Right renal pelvis (tissue), 4 donors: ENCODE results near the gene RSL24D1. TPM values are rescaled to one million over a fixed set of nuclear protein-coding genes. Genes with fewer than 3 reads are reported as not detected.

ENCODE experiments used
- DNase-seq, 4 donors: peaks; one replicate each; pipeline ENCODE4 v3.0.0-alpha.2; 2013; ENCODE audit warnings: low read depth in 4 of 4, low spot score in 3 of 4, missing footprints in 1 of 4
- polyA plus RNA-seq, 4 donors: library from polyadenylated mRNA; unstranded; fragments of 120-200 nt; gene quantifications; one replicate each; pipeline ENCODE4 v1.2.1, GENCODE V29; 2013; ENCODE audit not compliant: insufficient read length in 4 of 4

Gene RSL24D1
- 100 to 1,000 TPM; 132 to 150 (median 145) TPM for polyA plus RNA-seq

DNA sequence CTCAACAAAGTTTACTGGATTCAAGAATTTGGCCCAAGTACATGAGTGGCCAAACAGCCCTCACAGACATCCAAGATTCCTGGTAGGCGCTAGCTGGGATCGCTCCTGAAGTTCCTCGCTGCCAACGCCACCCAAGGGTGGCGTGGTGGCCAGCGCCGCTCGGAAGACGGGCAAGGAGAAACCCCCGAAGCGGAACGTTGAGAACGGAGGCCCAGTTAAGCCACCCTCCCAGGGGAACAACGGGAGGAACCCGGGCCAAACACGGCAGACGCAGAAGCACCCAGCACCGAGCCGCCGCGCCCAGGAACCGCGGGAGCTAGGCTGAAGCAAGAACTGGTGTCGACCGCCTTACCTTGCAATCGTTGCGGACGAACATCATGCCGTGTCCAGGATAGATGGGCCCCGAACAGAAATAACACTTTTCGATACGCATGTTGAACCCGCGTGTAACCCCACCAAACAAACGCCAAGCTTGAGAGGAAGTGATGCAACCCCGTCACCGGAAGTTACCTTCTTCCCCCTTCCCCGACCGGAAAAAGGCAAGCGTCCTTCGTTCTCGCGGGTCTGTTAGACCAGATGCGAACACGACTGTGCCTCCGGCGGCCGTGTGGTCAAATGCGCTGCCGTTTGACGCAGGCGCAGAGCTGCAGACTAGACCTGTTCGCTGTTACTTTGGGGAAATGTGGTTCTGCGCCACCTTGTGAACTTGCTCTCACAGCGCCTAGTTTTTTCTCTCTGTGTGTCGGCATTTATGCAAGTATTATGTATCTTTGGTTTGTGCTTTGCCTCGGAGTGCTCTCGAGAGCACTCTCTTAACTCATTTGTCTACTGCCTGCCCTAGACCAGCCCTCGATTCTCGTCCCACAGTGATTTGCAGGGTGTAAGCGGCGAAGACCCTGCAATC is at the start of gene RSL24D1:
Gene RSL24D1 (minus strand): TSS at position 484 of the 904 bp plus-strand sequence. CDS start 51 bp downstream, at position 433.
- peak; percentile 91 to 98 (median 98) for DNase-seq

DNA sequence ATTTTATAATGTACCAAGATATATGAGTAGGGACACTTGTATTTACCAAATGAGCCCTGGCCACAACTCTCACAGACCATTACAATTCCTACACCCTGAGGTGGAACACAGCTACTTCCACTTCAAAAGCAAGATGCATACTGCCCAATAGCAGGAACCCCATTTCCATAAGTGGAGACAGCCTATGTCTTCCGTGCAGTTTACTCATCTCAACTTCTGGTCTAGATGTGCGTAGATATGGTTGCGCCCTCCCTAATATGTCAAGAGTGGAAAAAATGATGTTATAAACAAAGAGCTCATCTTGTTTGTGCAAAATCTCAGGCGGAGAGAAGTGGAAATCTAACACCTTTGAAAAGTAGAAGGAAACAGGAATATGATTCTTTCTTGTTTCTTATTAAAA is 48.3 kb upstream of the RSL24D1 start:
- DNase-seq = no peak

DNA sequence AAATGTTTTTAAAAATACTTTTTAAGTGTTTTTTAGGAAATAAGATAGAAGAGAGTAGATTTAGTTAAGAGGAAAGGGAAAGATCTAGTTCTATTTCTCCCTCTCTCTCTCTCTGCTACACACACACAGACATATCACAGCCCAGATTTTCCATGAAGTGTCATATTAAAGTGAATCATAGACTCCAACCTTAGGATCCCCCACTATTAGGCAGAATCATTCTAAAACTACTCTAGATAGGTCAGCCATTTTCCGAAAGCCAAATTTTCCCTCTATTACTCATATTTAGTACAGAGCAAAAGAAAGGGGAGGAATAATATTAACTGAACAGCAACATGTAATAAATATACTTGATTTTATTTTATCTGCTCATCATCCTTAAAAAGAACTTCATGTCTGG is 45.1 kb upstream of the RSL24D1 start:
- DNase-seq = no peak

DNA sequence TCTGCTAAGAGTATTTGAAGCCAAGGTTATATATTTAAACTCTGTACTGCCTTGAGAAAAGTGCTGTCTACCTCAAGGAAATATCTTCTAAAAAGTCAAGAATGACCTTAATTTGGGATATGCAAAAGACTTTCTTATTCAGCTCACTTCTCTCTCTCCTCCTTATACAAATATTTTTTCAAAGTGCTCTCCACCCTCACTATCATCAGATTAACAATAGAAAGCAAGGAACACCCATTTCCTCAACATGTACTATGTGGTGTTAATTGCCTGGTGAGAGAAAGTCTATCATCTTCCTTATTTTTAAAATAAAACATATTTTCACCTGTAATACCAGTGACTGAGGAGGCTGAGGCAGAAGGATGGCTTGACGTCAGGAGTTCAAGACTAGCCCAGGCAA is 44.4 kb upstream of the RSL24D1 start:
- no peak for DNase-seq

DNA sequence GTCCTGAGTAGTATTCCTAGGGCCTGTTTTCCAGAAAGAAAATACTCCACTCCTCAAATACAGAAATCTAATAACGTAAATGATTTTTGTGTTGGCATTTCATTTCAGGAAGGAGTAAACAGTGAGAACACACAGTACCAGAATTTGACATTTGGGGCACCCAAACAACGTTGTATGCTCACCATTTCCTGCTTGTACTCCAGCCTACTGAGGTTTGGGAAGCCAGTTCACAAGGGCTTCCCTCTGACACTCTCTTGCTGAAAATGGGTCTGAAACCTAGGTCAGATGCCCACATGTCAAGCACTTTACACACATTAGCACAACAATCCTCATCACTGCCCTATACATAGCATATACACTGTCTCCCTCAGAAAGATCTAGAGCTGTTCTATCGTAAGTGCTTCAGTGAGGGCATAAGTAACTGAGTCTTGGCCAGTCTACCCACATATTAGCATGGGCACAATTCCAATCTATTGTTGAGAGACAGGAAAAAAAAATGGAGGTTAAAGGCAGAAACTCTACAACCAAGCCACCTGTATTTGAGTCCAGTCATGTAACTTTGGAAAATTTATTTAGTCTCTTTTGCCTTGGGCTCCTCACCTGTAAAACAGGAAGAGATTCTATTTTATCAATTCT is 43.5 kb upstream of the RSL24D1 start:
- DNase-seq = no peak

DNA sequence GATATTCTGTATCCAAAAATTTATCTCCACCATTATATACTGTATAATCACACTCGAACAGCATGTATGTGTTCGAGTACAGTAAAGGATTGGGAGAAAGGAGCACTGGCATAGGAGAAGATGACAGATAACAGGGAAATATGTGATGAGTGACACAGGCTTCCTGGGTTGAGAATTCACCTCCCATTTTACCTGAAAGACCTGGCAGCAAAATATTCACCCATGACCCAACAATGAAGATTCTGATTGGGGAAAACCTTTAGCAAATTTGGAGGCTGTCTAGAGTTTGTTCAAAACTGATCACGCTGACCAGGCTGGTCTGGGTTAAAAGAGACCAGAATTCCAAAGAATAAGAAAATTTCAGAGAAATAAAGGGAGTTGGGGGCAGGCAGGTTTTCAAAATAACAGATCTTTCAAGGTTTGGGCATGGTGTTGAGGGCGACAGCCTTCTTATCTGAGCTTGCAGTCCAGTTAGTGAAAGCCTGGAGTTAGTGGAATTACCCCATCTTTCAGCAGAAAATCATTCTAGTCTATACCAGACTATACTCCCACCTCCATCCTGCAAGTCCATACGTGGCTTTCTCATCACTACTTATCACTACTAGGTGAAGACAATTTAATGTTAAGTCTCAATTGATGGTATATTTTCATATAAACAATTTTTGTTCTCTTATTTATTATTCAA is 42.8 kb upstream of the RSL24D1 start:
- no peak for DNase-seq

DNA sequence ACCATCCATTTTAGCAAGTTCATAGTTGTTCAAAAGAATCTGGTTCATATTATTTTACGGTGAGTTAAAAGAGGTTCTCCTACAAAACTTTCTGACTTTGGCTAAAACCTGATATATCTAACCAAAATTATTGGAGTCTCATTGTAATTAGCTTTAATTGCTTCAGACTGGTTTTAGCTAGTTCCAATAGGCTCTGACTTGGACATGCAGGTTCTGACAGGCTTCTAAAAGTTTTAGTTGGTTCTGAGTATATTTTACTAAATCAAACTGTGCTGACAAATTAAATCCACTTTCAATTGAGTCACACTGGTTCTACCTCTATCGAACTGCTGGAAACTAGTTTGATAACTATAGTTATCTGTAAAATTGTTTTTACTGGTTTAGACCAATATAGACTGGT is 42.1 kb upstream of the RSL24D1 start:
- DNase-seq = no peak

DNA sequence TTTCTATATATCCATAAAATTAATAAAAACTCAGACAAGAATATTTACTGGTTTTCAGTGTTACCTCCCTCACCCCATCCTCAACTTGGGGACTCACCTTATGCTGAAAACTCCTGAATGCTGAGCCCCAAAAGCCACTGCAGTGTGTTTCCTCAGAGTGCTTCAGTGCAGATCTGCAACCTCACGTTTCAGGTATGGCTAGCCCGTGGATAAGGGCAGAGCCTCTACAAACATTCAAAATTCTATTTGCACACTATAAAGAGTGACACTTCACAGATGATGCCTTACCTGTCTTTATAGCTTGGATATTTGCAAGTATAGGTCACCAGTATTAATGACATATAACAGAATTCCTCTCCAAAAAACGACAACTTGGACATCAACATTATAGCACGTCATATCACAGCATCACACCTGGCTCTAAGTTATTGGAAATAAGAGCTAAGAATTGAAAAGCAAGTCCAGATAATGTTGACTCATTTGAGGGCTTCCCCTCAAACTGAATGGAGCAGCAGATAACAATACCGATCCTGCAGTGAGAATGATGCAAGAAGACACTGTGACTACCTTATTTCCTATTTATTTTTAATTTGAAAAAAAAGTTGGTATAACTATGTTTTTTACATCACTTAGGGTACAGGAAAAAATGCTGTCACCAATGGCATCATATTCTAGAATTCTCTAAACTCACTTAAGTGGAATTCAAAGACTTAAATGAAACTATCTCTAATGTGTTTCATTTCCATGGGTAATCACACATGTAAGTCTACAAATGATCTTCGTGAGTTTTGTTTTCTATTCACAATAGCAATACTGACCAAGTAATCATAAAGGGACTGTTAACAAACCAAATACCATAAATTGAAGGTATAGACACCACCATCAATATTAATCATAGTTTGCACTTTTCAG is 40.7 kb upstream of the RSL24D1 start:
- DNase-seq = no peak

DNA sequence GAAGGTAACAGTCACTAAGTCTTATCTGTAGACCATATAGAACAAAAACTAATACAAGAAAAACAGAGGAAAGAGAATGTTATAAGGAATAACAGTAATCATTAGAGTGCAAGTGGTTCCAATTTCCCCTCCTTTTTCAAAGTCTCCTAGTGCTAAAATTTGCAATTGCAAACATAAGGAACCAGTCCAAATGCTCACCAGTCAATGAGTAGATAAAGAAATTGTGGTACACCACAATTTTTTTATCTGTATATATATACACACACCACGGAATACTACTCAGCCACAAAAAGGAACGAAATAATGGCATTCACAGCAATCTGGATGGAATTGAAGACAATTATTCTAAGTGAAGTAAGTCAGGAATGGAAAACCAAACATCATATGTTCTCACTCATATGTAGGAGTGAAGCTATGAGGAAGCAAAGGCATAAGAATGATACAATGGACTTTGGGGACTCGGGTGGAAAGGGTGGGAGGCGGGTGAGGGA is 38.9 kb upstream of the RSL24D1 start:
- no peak for DNase-seq

DNA sequence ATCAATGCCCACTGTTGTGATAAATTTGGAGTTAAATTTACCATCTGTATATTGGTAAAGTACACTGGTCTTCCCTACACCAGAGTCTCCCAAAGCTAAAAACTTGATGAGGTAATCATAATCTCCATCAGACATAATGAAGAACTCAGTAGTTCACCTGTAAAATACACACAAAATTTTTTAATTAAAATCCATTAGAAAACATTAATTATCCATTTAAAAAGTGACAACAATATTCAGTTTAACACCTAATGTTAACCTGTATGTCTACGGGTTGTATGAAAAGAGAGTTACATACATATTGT is 38.0 kb upstream of the RSL24D1 start:
- DNase-seq = no peak

DNA sequence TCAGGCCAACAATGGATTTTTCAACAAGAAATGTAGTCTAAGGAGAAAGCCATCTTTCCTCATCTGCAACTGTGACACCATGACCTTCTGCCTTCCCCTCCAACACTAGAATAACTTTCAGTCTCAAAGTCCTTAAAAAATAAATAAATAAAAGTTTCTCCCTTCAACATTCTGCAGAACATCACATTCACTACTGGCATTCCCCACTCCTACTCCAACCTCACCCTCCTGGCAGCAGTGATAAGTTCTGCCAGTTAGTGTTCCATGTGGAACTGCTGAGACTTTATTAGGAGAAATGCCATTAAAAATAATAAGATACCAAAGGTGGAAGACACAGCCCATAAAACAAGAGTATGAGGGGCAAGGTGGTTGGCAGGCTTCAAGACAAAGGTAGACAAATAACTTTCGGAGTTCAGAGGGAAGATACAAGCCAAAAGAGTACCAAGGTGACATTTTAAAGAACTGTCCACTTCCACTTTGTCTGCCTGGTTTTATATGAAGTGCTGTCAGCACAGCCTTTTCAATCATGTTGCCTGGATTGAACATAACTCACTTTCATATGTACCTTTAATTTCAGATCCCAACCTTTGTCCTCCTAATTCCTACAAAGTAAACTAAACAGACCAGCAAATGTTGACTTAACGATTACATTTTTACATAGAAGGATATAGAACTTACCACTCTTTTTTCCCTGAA is 37.5 kb upstream of the RSL24D1 start:
- no peak for DNase-seq

DNA sequence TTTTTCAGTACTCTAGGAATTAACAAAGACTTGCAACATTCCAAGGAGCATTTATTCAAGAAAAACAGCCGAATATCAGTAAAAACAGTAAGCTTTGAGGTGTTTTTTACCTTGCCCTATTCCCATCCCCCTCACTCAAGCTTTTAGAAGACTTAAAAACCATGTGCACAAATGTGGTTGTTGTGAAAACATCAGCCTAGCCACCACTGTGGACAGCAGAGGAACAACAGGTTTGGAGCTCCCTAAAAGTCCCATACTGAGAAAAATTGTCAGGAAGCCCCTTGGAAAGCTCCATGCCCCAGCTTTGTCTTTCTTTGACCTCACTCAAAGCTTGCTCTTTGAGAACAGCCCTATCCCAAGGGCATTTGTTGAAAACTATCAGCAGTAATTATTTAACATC is 34.7 kb upstream of the RSL24D1 start:
- no peak for DNase-seq

DNA sequence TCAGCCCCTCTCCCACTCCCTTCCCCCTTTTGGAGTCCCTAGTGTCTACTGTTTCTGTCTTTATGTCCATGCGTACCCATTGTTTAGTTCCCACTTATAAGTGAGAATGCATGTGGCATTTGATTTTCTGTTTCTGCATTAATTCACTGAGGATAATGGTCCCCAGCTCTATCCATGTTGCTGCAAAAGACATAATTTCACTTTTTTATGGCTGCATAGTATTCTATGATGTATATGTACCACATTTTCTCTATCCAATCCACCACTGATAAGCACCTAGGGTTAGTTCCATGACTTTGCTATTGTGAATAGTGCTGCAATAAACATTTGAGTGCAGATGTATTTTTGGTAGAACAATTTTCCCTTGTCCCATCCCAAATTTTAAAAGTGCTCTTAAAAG is 34.2 kb upstream of the RSL24D1 start:
- no peak for DNase-seq

DNA sequence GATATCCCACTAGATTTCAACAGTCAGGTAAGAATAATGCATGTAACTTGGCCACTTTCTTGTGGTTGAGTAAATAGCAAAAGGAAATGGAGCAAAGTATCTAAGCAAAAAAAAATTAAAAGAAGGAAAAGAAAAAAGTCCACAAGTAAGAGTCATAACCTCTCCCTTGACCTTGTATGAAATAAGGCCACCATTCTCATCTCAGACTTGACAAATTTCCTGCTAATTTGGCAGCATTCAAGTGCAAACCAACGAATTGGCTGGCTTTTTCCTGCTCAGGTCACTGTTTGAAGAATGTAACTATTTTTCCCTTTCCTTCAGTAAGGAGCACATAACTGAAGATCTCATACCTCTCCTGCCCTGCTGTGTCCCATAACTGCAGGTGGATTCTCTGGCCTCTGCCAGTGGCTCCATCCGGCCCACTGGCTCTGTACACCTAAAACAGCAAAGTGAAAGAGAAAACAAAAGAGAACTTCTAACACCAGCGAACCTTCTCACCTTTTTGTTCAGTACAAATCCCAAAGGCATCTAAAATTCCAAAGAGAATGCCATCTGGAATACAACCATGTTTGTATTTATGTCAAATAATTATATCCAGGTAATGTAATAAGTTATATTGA is 33.4 kb upstream of the RSL24D1 start:
- no peak for DNase-seq

DNA sequence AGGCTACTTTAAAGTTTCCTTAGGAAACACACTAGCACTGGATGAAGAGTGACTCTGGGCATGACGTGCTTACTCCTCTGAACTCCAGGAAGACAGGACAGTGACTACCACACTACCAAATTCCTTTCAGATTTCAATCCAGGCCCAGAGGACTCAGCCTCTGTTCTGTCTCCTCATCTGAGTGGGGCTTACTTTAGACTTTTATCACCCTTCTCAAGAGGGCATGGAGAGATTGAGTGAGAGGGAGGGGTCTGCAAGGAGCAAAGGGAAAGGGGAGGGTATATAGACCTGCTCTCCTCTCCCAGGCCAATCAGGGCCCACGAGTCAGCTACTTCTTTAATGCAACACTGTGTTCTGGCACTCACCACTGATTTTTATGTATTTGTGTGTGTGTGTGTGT is 29.4 kb upstream of the RSL24D1 start:
- DNase-seq = no peak

DNA sequence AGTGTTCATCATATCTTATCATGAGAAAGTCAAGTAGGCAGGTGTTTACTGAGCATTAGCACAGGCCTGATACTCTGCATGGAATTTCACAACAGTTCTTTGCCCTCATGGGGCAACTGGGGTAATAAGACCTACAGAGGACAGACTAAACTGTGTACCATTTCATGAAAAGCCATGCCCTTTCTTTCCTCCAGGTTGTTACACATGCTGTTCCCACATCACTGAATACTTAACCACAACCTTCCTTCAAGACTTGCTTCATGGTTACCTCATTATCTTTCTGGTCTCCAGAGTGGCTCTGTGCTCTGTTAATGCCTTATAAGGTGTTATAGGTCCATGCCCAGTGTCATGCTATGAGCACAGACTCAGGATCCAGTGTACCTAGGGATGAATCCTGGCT is 28.2 kb upstream of the RSL24D1 start:
- DNase-seq = no peak

DNA sequence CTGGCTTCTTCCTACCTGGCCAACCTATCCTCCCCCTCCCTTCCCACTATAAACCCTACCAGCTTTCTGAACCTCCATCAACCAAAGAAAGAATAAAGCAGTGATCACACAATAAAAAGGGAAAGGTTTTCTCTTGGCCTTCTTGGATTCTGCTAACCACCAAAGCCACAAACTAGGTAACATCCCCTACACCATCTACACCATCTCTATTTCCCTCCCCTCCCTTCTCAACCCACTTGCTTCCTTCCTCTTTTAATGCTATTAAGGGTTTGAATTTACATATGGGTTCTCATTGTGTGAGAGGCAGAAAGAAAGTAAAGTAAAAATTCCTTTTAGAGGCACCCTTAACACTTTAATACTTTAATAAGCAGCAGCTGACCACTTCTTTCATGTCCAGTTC is 25.8 kb upstream of the RSL24D1 start:
- DNase-seq = no peak

DNA sequence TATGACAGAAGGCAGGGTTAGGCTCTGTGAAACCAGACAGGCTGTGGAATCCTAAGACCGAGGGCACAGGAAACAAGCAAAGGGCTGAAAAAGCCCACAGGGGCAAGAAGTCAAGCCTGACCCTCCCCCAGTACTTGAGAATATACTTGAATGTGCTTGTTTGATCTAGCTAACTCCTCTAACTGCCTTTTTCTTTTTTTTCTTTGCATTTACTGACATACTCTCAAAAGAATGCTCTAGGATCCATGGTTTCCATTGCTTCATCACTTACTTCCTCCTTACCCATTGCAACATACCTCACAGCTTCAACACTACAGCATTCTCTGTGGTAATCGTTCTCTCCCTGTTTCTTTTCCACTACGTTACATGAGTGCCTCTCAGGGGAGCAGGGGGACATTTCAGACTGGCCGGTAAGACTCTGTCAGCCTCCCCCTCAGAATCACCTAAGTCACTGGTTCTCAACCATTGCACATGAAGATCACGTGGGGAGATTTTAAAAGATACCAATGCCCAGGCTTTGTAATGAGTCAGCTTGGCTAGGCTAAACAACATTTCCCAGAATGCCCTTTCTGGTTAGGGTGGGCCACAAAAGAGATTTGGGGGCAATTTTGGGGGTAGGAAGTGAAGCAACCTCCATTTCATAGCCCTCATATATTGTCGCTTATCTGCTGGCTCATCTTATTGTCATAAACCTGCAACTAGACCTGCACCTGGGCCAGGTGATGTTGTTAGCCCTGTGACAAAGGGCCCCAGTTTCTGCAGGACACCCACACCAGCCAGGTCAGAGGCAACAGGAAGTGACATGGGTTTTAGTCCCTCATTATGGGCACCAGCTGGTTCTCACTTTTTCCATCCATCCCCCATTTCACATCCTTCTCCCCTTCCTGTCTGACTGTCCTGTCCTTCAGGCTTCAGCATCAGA is 24.6 kb upstream of the RSL24D1 start:
- DNase-seq = no peak
